Esophagus mucosa (tissue), 1 donor: ENCODE results near the gene ACSM6. TPM values are rescaled to one million over a fixed set of nuclear protein-coding genes. Genes with fewer than 3 reads are reported as not detected.
A peak's percentile ranks its signal among the peaks of the same experiment; 100 is the strongest.

ENCODE experiments used
- ATAC-seq: fragments of 200-7000 bp; cut with Tn5 transposase; one replicate; pipeline ENCODE4 v1.9.1; 2020
- total RNA-seq: library from RNA; stranded (reverse); gene quantifications from one replicate; pipeline ENCODE4 v1.2.4, GENCODE V29; 2023
- donor health status: DM: yes; HTN: yes; CAD: no.

Gene ACSM6
- total RNA-seq, 1 donor from 2014 or later: not detected

- ATAC-seq: peak; percentile 54
Measured at GRCh38 chr10:95246582-95247051, 52.6 kb downstream of the ACSM6 start.

GRCh38 chr10:95247200-95247880, 53.3 kb downstream of the ACSM6 start:
- ATAC-seq: no peak

- peak; percentile 87 for ATAC-seq
Measured at GRCh38 chr10:95247881-95248583, 54.0 kb downstream of the ACSM6 start.

GRCh38 chr10:95248989-95249388, 55.0 kb downstream of the ACSM6 start:
- ATAC-seq: no peak

DNA sequence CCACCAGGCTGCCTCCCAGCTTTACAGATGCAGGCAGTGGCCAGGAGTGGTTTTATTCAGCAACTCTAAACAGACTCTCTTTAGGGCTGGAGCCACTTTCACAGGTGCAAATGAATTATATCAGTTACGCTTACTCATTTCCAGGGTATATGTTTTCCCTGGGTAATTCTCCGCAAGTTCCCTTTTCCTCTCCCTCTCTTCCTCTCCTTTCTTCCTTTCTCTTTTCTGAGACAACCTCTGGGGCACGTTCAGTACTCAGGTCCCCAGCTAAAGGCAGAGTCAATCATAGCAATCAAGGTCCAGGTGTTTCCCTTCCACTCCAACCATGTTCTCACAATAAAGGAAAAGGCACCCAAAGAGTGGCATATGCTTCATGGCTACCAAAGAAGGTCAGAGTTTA, 55.4 kb downstream of the ACSM6 start:
- no peak for ATAC-seq

DNA sequence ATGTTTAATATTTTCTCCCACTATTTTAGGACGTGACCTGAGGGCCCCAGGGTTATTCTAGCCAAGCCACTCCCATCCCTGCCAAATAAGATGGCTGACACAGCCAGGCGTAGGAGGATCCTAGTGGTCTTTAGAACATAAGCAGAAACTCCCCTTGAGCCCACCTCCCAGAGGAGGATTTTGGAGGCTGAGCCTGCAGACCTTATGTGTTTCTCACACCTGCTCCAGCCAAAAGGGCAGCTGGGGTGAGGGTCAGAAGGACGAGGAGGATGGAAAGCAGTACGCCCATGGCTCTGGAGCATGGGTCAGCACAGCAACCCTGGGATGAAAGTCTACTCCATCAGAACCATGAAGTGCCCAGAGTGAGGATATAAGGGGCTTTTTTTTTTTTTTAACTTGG, 56.8 kb downstream of the ACSM6 start:
- ATAC-seq: no peak

GRCh38 chr10:95253007-95253406, 59.0 kb downstream of the ACSM6 start:
- ATAC-seq: no peak

DNA sequence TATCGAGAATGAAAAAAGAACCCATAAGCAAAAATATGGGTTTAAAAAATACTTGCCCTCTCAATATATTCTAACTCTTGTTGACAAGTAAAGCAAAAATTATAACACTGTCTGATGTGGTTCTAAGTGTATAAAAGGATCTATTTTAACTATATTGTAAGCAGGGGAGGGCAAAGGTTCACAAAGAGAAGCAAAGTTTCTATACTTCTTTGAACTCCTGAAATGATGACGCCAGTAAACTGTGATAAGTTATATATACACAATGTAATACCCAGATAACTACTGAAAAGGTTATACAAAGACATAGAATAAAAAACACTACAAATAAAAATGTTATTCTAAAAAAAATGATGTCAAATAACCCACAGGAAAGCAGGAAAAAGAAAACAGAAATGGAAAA, 59.6 kb downstream of the ACSM6 start:
- no peak for ATAC-seq

DNA sequence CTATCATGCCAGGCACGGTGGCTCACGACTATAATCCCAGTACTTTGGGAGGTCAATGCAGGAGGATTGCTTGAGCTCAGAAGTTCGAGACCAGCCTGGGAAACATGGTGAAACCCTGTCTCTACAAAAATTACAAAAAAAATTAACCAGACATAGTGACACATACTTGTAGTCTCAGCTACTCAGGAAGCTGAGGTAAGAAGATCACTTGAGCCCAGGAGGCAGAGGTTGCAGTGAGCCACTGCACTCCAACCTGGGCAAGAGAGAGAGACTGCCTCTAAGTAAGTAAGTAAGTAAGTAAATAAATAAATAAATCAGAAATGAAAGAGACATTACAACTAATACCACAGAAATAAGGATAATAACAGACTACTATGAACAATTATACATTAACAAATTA, 60.6 kb downstream of the ACSM6 start:
- no peak for ATAC-seq

GRCh38 chr10:95256268-95256667, 62.2 kb downstream of the ACSM6 start:
- no peak for ATAC-seq

GRCh38 chr10:95257849-95258248, 63.8 kb downstream of the ACSM6 start:
- ATAC-seq: no peak

GRCh38 chr10:95260397-95260881, 66.4 kb downstream of the ACSM6 start:
- ATAC-seq: peak; percentile 44

DNA sequence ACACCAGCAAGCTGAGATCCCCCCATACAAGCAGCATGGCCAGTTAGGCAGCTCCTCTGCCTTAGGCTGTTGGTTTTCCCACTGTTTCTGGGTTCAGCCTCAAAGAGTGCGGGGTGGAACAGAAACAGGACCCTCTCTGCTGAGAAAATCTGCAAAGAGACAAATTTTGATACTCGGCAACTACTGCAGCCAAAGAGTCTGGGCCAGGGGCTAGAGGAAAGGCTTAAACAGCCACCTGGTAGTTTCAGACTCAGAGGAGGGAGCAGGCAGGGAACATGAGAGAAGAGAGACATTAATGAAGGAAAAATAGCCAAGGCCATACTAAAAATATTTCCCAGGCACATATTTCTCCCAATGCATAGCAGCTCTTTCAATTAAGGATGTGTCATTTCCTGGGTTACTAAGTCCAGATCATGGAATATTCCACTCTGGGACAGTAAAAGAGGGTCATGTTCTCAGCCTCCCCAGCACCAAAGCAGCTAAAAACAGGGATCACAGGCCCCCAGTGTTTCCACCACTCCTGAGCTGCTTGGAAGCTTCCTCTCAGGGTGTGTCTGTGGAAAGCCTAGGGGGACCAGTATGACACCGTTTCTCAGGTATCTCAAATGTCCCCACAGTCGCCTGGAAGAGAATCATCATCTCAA, 67.0 kb downstream of the ACSM6 start:
- ATAC-seq: no peak

- ATAC-seq: no peak
Measured at GRCh38 chr10:95261926-95262325, 67.9 kb downstream of the ACSM6 start.

GRCh38 chr10:95262763-95263518, 68.9 kb downstream of the ACSM6 start:
- ATAC-seq: no peak

DNA sequence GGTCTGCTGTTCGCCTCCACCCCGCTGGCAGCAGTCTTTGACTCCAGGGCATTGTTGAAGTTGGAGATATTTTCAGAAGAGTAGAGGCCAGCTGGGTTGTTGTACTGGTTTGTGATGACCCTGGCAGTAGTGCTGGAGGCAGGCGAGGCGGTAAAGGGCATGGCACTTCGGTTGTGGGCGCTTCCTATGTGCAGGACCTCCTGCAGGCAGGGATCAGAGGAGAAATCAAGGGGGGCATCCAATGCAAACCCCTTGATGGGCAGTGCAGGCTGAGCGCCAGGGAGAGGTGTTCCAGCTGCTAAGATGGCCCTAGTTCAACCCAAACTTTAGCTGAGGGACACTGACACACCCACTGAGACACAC, 69.8 kb downstream of the ACSM6 start:
- ATAC-seq: peak; percentile 4

DNA sequence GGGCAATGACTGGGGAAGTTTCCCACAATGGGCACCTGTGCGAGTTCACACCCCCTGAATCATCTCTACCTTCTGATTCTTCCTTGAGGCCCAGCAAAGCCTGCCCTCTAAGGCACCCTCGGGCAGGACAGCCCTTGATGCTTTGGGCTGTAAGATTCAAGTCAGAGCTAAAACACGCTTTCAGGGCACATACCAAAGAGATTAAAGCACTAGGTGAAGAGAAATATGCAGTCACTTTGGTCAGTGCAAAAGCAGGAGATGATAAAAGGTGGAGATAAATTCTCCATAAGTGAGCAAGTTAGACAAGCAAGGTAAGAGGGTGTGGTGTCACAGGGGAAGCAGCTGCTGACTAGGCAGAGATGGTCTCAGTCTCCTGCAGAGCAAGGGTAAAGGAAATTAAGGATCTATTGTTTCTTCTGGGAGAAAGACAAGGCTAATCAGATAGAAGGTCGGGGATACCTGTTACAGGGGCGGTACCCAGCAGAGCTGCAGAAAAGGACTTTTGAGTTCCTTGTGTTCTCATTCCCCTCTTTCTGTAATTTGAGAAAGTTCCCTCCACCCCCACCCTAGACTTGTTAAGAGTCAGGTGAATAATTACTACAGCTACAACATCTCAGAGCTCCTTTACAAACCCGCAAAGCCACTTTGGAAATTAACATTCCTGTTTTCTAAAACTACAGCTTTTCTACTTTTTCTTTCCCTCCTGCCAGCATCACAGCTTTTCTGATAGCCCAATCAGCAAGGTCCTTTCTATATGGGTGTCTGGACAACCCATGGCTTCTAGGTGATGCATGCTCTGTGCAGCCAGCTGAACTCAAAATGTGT, 70.4 kb downstream of the ACSM6 start:
- ATAC-seq: peak; percentile 76

- no peak for ATAC-seq
Measured at GRCh38 chr10:95265572-95265971, 71.5 kb downstream of the ACSM6 start.

GRCh38 chr10:95266674-95267095, 72.6 kb downstream of the ACSM6 start:
- peak; percentile 94 for ATAC-seq

- no peak for ATAC-seq
Measured at GRCh38 chr10:95267251-95267650, 73.2 kb downstream of the ACSM6 start.

DNA sequence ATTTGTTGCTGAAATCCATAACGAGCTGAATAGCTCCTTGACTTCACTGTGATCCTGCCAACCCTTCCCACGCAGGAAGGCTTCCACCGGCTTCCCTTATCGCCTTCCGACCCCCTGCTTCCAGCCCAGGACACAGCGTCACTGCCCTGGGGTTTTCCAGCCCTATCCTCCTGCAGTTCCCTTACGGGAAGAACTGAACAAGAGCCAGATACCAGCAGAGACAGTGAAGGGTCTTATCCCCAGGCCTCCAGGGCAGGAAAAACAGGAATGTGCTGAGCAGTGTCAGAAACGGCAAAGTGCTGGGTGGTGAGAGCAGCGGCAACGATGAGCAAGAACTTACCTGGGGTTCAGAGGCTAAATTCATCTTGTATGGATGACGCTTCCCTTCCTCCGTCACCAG, 74.4 kb downstream of the ACSM6 start:
- peak; percentile 42 for ATAC-seq
